Measurements from ENCODE around the gene MS4A5. TPM values are rescaled to one million over a fixed set of nuclear protein-coding genes. Genes with fewer than 3 reads are reported as not detected.

The MS4A5 gene
- total RNA-seq, 6 donors from 2014 or later = not detected

DNA sequence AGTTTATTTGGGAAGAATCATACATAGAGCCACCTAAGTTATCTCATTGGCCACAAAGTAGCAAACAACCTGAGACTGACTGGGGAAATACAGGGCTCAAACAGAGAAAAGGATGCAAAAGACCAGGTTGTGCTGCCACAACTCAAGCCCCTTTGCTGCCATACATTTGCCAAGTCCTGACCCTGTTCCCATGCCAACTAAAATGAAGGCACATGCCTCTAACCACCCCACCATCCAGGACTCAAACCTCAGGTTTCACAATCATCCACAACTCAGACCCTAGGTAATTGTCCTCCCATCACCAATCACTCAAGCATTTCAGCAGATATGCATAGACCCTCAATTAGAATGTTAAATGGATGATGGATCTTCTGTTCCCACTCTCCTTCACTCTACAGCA lies 24.8 kb downstream of the MS4A5 start:
- TF ChIP-seq POLR2A (IDR thresholded peaks at IDR 0.05) = no peak
- TF ChIP-seq POLR2AphosphoS5 (IDR thresholded peaks at IDR 0.05) = no peak
- TF ChIP-seq EP300 (IDR thresholded peaks at IDR 0.05) = no peak
- TF ChIP-seq CTCF (IDR thresholded peaks at IDR 0.05) = no peak
- DNase-seq (no peak), ATAC-seq (ENCODE audit: low FRiP score in 2 of 2) (no peak)
- H3K27me3 ChIP-seq = no peaks in the 10 kb centered on the region
- no peaks in the 10 kb centered on the region for H3K4me1 ChIP-seq
- H3K4me3 ChIP-seq = no peak overlapping the region
- H3K36me3 ChIP-seq = no peaks in the 10 kb centered on the region
- peaks cover 0 to 3% (median 0%) of the 10 kb centered on the region in 4 donors for H3K9me3 ChIP-seq
- no peak overlapping the region for H3K27ac ChIP-seq

GRCh38 chr11:60455531-60456042 lies 26.2 kb downstream of the MS4A5 start, which contains the start of gene MS4A1:
Gene MS4A1, plus strand, starts transcription at chr11:60455847. Its CDS starts 6,528 bp downstream, at chr11:60462375.
- Histone ChIP-seq H3K27ac (no peak within 1 kb of the TSS), H3K4me3 (no peak within 1 kb of the TSS), H3K9me3 (peaks cover 0 to 3% (median 0%) of the 10 kb centered on the region in 4 donors), H3K27me3 (no peaks in the 10 kb centered on the region), H3K4me1 (no peaks in the 10 kb centered on the region), H3K36me3 (no peaks in the 10 kb centered on the region)
- 60 to 64% methylated on average over 4 of the region's 4 CpGs for WGBS, 2 donors
- ATAC-seq (ENCODE audit: low FRiP score in 2 of 2) (no peak), DNase-seq (no peak)
- TF ChIP-seq EP300 (IDR thresholded peaks at IDR 0.05) = no peak

GRCh38 chr11:60457576-60457975 lies 28.2 kb downstream of the MS4A5 start:
- DNase-seq = no peak
- no peak for TF ChIP-seq POLR2A (IDR thresholded peaks at IDR 0.05)
- no peak for TF ChIP-seq CTCF (IDR thresholded peaks at IDR 0.05)
- TF ChIP-seq POLR2AphosphoS5 (IDR thresholded peaks at IDR 0.05) = no peak
- TF ChIP-seq EP300 (IDR thresholded peaks at IDR 0.05) = no peak
- Histone ChIP-seq H3K4me1 (no peaks in the 10 kb centered on the region), H3K27ac (no peak overlapping the region), H3K4me3 (no peak overlapping the region), H3K27me3 (no peaks in the 10 kb centered on the region), H3K36me3 (no peaks in the 10 kb centered on the region), H3K9me3 (no peaks in the 10 kb centered on the region)
- WGBS, 2 donors = 81 to 84% methylated on average over 3 of the region's 3 CpGs
- ATAC-seq (ENCODE audit: low FRiP score in 2 of 2) = no peak

GRCh38 chr11:60459345-60459744 lies 30.0 kb downstream of the MS4A5 start:
- Histone ChIP-seq H3K4me1 (no peaks in the 10 kb centered on the region), H3K36me3 (no peaks in the 10 kb centered on the region), H3K9me3 (no peaks in the 10 kb centered on the region), H3K4me3 (no peak overlapping the region), H3K27me3 (no peaks in the 10 kb centered on the region), H3K27ac (no peak overlapping the region)
- ATAC-seq (ENCODE audit: low FRiP score in 2 of 2) (no peak), DNase-seq (no peak)
- TF ChIP-seq POLR2A (IDR thresholded peaks at IDR 0.05) (no peak), POLR2AphosphoS5 (IDR thresholded peaks at IDR 0.05) (no peak), EP300 (IDR thresholded peaks at IDR 0.05) (no peak), CTCF (IDR thresholded peaks at IDR 0.05) (no peak)
- 89 to 100% methylated on average over 1 of the region's 1 CpG for WGBS, 2 donors

- Histone ChIP-seq H3K27ac (no peak overlapping the region), H3K27me3 (no peaks in the 10 kb centered on the region), H3K4me1 (no peaks in the 10 kb centered on the region), H3K4me3 (no peak overlapping the region), H3K36me3 (no peaks in the 10 kb centered on the region), H3K9me3 (no peaks in the 10 kb centered on the region)
- DNase-seq (no peak), ATAC-seq (ENCODE audit: low FRiP score in 2 of 2) (no peak)
- TF ChIP-seq EP300 (IDR thresholded peaks at IDR 0.05) (no peak), POLR2A (IDR thresholded peaks at IDR 0.05) (no peak), POLR2AphosphoS5 (IDR thresholded peaks at IDR 0.05) (no peak), CTCF (IDR thresholded peaks at IDR 0.05) (no peak)
- WGBS, 2 donors = 72 to 75% methylated on average over 2 of the region's 2 CpGs
Observed at GRCh38 chr11:60468829-60469228, 39.5 kb downstream of the MS4A5 start.
